Stimulated activated CD4-positive, alpha-beta T cell treated with anti-CD3 and anti-CD28 coated beads, Interleukin-15, amount 100 ng/mL, for 24 hours (primary cell): ENCODE measurements around the gene FNTB.
"Not testable (repeated sequence)": the region's sequence is repeated elsewhere in the genome, so short reads cannot be mapped to it uniquely, and the experiment has no call there.

Experiments
- DNase-seq: peaks from one replicate; pipeline ENCODE4 v3.0.0-alpha.2; 2020

FNTB gene

GRCh38 chr14:65019944-65020566 lies 33.4 kb downstream of the FNTB start:
- DNase-seq: no peak

GRCh38 chr14:65024957-65025356 lies 38.3 kb downstream of the FNTB start:
- DNase-seq: no peak

GRCh38 chr14:65025818-65026217 lies 39.1 kb downstream of the FNTB start:
- DNase-seq: no peak

- no peak for DNase-seq
Measured at GRCh38 chr14:65026526-65026925, 39.8 kb downstream of the FNTB start.

GRCh38 chr14:65027127-65027799 lies 40.6 kb downstream of the FNTB start:
- DNase-seq: no peak

- DNase-seq: no peak
Measured at GRCh38 chr14:65028937-65029336, 42.2 kb downstream of the FNTB start.

GRCh38 chr14:65031321-65031720 lies 44.6 kb downstream of the FNTB start:
- DNase-seq: not testable (repeated sequence)

GRCh38 chr14:65032319-65032718 lies 45.6 kb downstream of the FNTB start:
- no peak for DNase-seq

GRCh38 chr14:65033181-65033580 lies 46.5 kb downstream of the FNTB start:
- no peak for DNase-seq

- DNase-seq: no peak
Measured at GRCh38 chr14:65034021-65034420, 47.3 kb downstream of the FNTB start.

GRCh38 chr14:65035049-65035448 lies 48.4 kb downstream of the FNTB start:
- no peak for DNase-seq

- DNase-seq: no peak
Measured at GRCh38 chr14:65038966-65039365, 52.3 kb downstream of the FNTB start.

- DNase-seq: no peak
Measured at GRCh38 chr14:65040666-65041433, 54.2 kb downstream of the FNTB start.

GRCh38 chr14:65041434-65041915 lies 54.8 kb downstream of the FNTB start:
- DNase-seq: no peak

GRCh38 chr14:65042296-65042695 lies 55.6 kb downstream of the FNTB start:
- DNase-seq: no peak

GRCh38 chr14:65042731-65043372 lies 56.2 kb downstream of the FNTB start:
- no peak for DNase-seq

GRCh38 chr14:65043893-65044595 lies 57.3 kb downstream of the FNTB start:
- no peak for DNase-seq

- no peak for DNase-seq
Measured at GRCh38 chr14:65044596-65044959, 57.9 kb downstream of the FNTB start.

- no peak for DNase-seq
Measured at GRCh38 chr14:65045006-65045405, 58.3 kb downstream of the FNTB start.

GRCh38 chr14:65045709-65046108 lies 59.0 kb downstream of the FNTB start:
- DNase-seq: no peak

GRCh38 chr14:65052832-65053231 lies 66.1 kb downstream of the FNTB start:
- DNase-seq: no peak

GRCh38 chr14:65053466-65053865 lies 66.8 kb downstream of the FNTB start:
- no peak for DNase-seq
